Stimulated activated naive B cell treated with anti-CD40 and anti-IgM and Interleukin-4, amounts not matched to agents 10 μg/mL and 1 μg/mL and 100 μg/mL, for 72 hours (primary cell): ENCODE data around the gene PEX7.
"Not testable (repeated sequence)": the region's sequence is repeated elsewhere in the genome, so short reads cannot be mapped to it uniquely, and the experiment has no call there.

Source experiments
- ATAC-seq, 2 donors: fragments of 150-1000 bp; cut with Tn5 transposase; replicated peaks; 2 replicates each; pipeline ENCODE4 v1.10.0; 2021; ENCODE audit warnings: moderate library complexity in 1 of 2
- DNase-seq: peaks from one replicate; pipeline ENCODE4 v3.0.0; 2021
- H3K27ac Mint-ChIP-seq: one replicate; pipeline ENCODE4 v1.8.0; 2022; ENCODE audit warnings: mild to moderate bottlenecking, mixed read lengths
- H3K27me3 Mint-ChIP-seq, 2 donors: one replicate each; pipeline ENCODE4 v1.8.0; 2022; ENCODE audit warnings: mixed read lengths in 2 of 2
- H3K36me3 Mint-ChIP-seq, 2 donors: one replicate each; pipeline ENCODE4 v1.8.0; 2022; ENCODE audit warnings: mixed read lengths in 2 of 2, mild to moderate bottlenecking in 1 of 2
- H3K4me1 Mint-ChIP-seq, 2 donors: one replicate each; pipeline ENCODE4 v1.8.0; 2022; ENCODE audit warnings: mixed read lengths in 2 of 2, mild to moderate bottlenecking in 1 of 2
- H3K4me3 Mint-ChIP-seq, 2 donors: one replicate each; pipeline ENCODE4 v1.8.0; 2022; ENCODE audit warnings: mild to moderate bottlenecking in 2 of 2, mixed read lengths in 2 of 2, moderate library complexity in 1 of 2
- H3K9me3 Mint-ChIP-seq, 2 donors: one replicate each; pipeline ENCODE4 v1.8.0; 2022; ENCODE audit warnings: mixed read lengths in 2 of 2, mild to moderate bottlenecking in 1 of 2

Gene PEX7

DNA sequence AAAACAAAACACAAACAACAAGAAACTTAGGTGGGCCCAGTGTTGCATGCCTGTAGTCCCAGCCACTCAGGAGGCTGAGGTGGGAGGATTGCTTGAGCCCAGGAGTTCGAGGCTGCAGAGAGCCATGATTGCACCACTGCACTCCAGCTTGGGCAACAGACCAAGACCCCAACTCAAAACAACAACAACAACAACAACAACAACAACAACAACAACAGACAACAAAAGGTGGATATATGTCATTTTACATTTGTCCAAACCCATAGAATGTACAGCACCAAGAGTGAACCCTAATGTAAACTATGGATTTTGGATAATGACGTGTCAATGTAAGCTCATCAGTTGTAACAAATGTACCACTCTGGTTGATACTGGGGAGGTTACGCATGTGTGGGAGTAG is 127.6 kb downstream of the PEX7 start:
- H3K4me3 Mint-ChIP-seq, H3K36me3 Mint-ChIP-seq, ATAC-seq, H3K9me3 Mint-ChIP-seq, H3K27me3 Mint-ChIP-seq, H3K27ac Mint-ChIP-seq, H3K4me1 Mint-ChIP-seq, DNase-seq: not testable (repeated sequence)

DNA sequence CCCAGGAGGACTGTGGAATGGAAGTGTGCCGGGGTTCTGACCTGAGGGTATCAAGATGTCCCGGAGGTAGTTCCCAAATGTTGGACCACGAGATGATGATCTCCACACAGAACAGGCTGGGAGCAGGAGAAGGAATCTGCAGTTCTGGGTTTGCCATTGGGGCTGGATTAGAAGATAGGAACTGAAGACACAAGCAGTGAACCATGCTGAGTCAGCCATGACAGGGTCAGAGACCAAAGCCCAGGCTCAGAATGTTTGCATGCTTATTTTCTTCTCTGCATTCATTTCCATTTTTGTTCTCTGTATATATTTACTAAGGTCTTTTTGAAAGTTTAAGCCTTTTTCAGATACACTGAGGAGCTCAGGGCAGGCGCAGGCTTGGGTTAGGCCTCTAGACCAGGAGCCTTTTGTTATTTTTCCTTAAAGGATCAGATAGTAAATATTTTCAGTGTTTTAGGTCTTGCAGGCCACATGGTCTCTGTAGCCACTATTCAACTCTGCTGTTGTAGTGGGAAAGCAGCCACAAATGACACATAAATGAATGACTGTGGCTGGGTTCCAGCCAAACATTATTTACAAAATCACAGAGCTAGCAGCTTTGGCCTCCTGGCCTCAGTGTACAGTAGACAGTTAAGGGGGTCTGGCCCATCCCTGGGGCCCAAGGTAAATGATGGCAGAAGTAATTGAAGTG is 128.2 kb downstream of the PEX7 start:
- Mint-ChIP-seq H3K4me1 (peaks cover 6 to 8% of the 10 kb centered on the region in 2 donors), H3K27ac (no peak overlapping the region), H3K27me3 (peaks cover 6% of the 10 kb centered on the region in 2 donors), H3K36me3 (peaks cover 0 to 3% of the 10 kb centered on the region in 2 donors), H3K4me3 (no peak overlapping the region), H3K9me3 (peaks cover 0 to 3% of the 10 kb centered on the region in 2 donors)
- DNase-seq = no peak
- ATAC-seq = no peak

DNA sequence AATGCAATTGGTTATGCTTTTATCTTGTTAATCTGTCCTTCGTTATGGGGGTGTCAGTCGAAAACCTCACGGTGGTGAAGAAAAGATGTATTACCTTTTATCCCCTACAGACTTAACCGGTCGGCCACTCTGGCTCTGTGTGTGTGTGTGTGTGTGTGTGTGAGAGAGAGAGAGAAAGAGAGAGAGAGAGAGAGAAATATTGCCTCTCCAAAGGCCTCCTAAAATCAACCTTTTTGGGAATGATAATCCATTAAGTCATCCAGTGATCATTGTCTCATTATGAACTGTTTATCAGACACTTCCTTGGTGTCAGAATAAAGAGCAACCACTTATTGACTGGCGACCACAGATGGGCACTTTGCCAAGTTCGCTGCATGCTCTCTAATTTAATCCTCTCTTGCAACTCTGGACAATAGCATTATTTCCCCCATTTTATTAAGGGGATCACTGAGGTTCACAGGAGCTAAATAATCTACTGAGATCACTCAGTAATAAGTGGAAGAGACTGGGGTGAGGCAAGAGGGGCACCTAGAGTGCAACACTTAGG is 130.4 kb downstream of the PEX7 start:
- Mint-ChIP-seq H3K9me3 (peaks cover 0 to 3% of the 10 kb centered on the region in 2 donors), H3K4me1 (peaks cover 12 to 17% of the 10 kb centered on the region in 2 donors), H3K36me3 (peaks cover 0 to 2% of the 10 kb centered on the region in 2 donors), H3K4me3 (no peak overlapping the region), H3K27ac (no peak overlapping the region), H3K27me3 (peaks cover 6% of the 10 kb centered on the region in 2 donors)
- no peak for DNase-seq
- ATAC-seq = no peak

DNA sequence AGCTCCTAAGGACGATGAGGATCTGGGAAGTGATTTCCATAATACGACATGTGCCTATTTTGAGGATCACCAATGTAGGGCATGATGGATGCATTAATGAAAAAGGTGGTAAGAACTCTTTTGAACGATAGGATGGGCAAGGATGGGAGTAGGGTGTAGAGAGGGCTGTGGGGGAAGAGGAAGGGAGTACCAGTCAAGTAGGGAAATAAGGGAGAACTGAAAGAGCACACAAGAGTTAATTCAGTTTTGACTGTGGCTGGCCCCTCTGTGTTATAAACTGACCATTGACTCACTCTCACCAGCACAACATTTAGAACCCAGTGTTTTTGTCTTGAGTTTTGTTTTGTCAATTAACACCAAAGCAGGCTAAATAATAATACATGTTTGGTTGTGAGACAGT is 132.7 kb downstream of the PEX7 start:
- Mint-ChIP-seq H3K4me1 (peaks cover 12 to 17% of the 10 kb centered on the region in 2 donors), H3K4me3 (no peak overlapping the region), H3K27me3 (peaks cover 6% of the 10 kb centered on the region in 2 donors), H3K27ac (no peak overlapping the region), H3K9me3 (peaks cover 0 to 1% of the 10 kb centered on the region in 2 donors), H3K36me3 (no peaks in the 10 kb centered on the region)
- ATAC-seq (peak; percentile 50 to 52), DNase-seq (no peak)

DNA sequence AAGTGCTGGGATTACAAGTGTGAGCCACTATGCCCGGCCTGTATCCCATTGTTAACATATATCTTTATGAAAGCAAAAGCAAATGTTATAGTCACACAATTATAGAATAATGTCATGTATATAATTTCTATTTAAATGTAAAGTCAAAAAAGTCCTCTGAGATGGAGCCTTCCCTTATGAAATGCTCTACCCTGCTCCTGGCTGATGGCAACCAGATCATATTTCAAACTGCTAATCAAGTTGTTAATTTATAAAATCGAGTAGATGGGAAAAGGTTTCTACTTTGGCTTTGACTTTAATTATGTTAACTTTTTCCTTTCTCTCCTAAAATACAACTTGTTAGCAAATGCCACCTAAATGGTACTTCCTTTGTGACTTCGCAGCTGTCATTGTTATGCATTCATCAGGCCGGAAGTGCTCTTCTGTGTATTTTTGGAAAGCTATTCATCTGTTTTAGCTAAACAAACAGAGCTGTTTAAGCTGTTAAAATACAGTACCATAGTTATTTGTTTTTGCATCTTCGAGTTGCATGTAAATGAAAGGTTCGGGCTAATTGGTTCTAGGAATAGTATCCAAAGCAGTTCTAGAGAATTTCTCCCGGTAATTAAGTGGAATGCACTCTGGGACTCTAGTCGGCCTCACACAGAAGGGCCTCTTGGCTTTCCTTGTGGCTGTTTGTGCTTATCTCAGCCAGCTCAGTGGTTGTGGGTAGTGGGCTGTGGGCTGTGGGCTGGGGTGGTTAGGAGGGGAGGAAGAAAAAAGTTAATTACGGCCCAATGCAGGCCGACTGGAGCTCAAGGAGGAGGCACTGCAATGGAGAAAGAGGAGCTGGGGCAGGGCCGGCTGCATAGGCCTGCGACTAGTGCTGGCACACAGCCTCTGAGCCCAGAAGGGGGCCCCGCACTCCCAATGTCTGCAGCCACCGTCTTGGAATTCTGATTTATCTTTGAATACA is 134.5 kb downstream of the PEX7 start:
- no peak for ATAC-seq
- H3K27ac Mint-ChIP-seq = peak overlapping the region; percentile 77
- DNase-seq = no peak
- H3K9me3 Mint-ChIP-seq = peaks cover 0 to 1% of the 10 kb centered on the region in 2 donors
- H3K36me3 Mint-ChIP-seq = no peaks in the 10 kb centered on the region
- H3K4me1 Mint-ChIP-seq = peaks cover 12 to 17% of the 10 kb centered on the region in 2 donors
- no peak overlapping the region for H3K4me3 Mint-ChIP-seq
- H3K27me3 Mint-ChIP-seq = peaks cover 6% of the 10 kb centered on the region in 2 donors

DNA sequence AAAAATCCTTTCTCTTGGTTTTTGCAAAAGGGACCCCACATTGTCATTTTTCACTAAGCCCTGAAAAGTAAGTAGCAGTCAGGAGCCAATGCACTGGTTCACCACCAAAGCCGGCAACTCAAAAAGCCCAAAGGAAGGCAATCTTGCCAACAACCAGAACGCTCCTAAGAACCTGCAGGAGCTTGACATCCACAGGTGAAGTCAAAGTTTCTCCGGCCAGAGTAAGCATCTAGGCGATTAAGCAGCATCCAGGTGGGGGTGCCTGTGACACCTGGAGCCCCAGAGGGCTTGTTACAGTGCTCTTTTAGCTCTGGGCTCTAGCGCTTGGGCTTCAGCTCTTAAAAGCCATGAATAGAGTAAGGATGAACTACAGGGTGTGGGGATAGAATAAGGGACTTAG is 135.8 kb downstream of the PEX7 start:
- Mint-ChIP-seq H3K9me3 (peaks cover 0 to 1% of the 10 kb centered on the region in 2 donors), H3K4me1 (peaks cover 12 to 17% of the 10 kb centered on the region in 2 donors), H3K36me3 (no peaks in the 10 kb centered on the region), H3K27me3 (peaks cover 6% of the 10 kb centered on the region in 2 donors), H3K4me3 (no peak overlapping the region), H3K27ac (no peak overlapping the region)
- ATAC-seq (no peak), DNase-seq (no peak)

DNA sequence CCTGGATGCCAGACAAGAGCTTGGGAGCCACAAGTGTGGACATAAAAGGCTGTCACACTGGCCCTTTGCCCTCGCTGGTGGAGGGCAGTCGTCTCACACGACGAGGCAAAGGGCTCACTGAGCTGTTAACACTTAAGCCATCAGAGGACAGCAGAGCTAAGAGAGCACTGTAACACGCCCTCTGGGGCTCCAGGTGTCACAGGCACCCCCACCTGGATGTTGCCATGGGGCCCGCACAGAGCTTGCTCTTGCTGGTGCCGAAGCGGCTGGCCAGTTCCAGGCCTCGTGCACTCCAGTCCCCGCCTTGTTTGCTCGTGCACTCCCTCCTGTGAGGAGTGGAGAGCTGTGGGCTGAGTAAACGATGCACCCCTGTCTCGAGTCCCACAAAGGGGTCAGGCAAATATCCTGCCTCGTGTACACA is 137.1 kb downstream of the PEX7 start:
- no peaks in the 10 kb centered on the region for H3K36me3 Mint-ChIP-seq

DNA sequence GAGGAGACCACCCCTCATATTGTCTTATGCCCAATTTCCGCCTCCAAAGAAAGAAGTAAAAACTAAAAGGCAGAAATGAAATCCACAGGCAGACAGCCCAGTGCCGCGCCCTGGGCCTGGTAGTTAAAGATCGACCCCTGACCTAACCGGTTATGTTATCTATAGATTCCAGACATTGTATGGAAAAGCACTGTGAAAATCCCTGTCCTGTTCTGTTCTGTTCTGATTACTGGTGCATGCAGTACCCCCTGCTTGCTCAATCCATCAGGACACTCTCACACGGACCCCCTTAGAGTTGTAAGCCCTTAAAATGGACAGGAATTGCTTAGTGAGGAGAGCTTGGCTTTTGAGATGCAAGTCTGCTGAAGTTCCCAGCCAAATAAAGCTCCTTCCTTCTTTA is 137.5 kb downstream of the PEX7 start:
- not testable (repeated sequence) for H3K27me3 Mint-ChIP-seq, DNase-seq, H3K36me3 Mint-ChIP-seq, H3K4me3 Mint-ChIP-seq, H3K9me3 Mint-ChIP-seq, H3K27ac Mint-ChIP-seq, ATAC-seq
- peaks cover 11 to 15% of the 10 kb centered on the region in 2 donors for H3K4me1 Mint-ChIP-seq

More for the DNA sequence above, 137.1 kb downstream of the PEX7 start:
- Mint-ChIP-seq H3K4me1 (peaks cover 12 to 17% of the 10 kb centered on the region in 2 donors), H3K4me3 (no peak overlapping the region), H3K9me3 (peaks cover 0 to 1% of the 10 kb centered on the region in 2 donors), H3K27ac (no peak overlapping the region), H3K27me3 (peaks cover 6% of the 10 kb centered on the region in 2 donors)
- DNase-seq (no peak), ATAC-seq (no peak)

DNA sequence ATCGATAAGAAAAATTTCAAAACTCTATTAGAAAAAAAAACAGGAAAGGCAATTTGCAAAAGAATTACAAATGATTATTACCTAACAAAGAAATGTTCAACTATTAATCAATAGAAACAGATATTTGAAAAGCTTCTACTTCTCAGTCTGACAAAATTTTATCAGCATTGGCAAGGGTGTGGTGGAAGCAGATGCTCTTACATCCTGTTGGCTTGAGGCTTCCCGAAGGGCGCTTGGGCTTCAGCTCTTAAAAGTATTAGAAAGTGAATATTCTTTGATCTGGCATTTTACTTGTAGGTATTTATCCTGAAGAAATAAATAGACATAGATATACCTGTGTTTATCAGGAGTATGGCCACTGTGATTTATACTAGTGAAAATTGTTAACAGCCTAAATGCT is 138.4 kb downstream of the PEX7 start:
- no peaks in the 10 kb centered on the region for H3K36me3 Mint-ChIP-seq
- ATAC-seq = no peak
- H3K27ac Mint-ChIP-seq = no peak overlapping the region
- no peak for DNase-seq
- peaks cover 6 to 9% of the 10 kb centered on the region in 2 donors for H3K4me1 Mint-ChIP-seq
- no peaks in the 10 kb centered on the region for H3K9me3 Mint-ChIP-seq
- no peaks in the 10 kb centered on the region for H3K27me3 Mint-ChIP-seq
- no peak overlapping the region for H3K4me3 Mint-ChIP-seq

DNA sequence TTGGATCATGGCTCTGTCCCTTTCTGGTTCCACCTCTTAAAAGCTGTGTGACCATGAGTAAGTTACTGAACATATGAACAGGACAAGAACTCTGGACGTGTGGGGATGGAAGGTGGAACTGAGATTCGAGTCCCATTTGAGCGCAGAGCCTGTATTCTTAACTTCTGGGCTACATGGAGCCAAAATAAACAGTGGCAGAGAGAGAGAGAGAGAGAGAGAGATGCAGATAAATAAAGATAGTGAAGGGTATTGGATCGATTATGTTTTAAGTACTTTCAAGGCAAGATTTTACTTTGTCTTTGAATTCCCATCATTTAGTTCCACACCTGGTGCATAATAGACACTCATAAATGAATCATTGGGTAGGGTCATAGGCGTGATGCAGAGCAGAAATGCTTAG is 139.5 kb downstream of the PEX7 start:
- no peak for ATAC-seq
- Mint-ChIP-seq H3K9me3 (no peaks in the 10 kb centered on the region), H3K27ac (no peak overlapping the region), H3K4me1 (peaks cover 5 to 6% of the 10 kb centered on the region in 2 donors), H3K4me3 (no peak overlapping the region), H3K27me3 (no peaks in the 10 kb centered on the region), H3K36me3 (no peaks in the 10 kb centered on the region)
- no peak for DNase-seq

DNA sequence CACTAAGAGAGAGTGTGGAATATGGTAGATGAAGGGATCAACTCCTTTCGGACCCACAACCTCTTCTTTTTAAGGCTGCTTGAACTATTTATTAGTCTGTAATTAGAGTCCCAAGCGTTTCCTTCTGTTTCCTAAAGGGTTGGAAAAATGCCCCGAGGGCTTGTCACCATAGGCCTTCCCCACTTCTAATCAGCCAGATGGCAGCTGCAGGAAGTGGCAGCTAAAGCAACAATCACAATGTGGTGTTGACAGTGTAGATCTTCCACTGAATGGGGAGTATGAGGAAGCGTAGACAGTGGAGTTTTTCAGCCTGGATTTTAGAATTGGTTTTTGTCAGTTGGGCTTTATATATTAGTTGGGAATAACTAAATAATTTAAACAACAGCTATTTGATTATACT is 140.3 kb downstream of the PEX7 start:
- no peaks in the 10 kb centered on the region for H3K9me3 Mint-ChIP-seq
- ATAC-seq (no peak), DNase-seq (no peak)
- H3K4me1 Mint-ChIP-seq = peaks cover 0 to 2% of the 10 kb centered on the region in 2 donors
- H3K27ac Mint-ChIP-seq = no peak overlapping the region
- H3K27me3 Mint-ChIP-seq = peaks cover 2 to 3% of the 10 kb centered on the region in 2 donors
- no peaks in the 10 kb centered on the region for H3K36me3 Mint-ChIP-seq
- H3K4me3 Mint-ChIP-seq = no peak overlapping the region

DNA sequence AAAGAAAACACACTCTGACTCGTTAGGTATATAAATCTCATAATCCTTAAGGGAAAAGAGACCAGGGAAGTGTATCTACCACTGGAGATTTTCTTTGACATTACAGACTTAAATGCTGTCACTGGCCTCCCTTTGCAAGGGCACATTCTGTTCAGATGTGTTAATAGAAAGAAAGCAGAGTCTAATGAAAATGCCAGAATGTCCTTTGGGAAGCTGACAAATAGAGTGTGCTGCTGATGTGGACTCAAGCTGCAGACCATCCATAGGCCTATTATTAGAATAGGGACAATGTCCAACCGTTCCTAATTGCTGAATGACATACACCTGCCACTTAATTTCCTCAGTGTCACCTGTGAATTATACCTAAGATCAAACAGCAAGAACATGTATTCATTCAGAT is 140.9 kb downstream of the PEX7 start:
- Mint-ChIP-seq H3K36me3 (no peaks in the 10 kb centered on the region), H3K9me3 (no peaks in the 10 kb centered on the region), H3K27me3 (peaks cover 5 to 7% of the 10 kb centered on the region in 2 donors), H3K27ac (no peak overlapping the region), H3K4me3 (no peak overlapping the region), H3K4me1 (peaks cover 0 to 8% of the 10 kb centered on the region in 2 donors)
- DNase-seq (no peak), ATAC-seq (no peak)
